ENCODE data around the gene USP2.

USP2 gene

GRCh38 chr11:119320776-119321524 lies 60.5 kb downstream of the USP2 start:
- peak; percentile 30 for DNase-seq (ENCODE audit: low read depth)

GRCh38 chr11:119320240-119320775 lies 61.2 kb downstream of the USP2 start:
- DNase-seq (ENCODE audit: low read depth) = no peak

- DNase-seq (ENCODE audit: low read depth) = no peak
These were observed 61.7 kb downstream of the USP2 start for GRCh38 chr11:119319700-119320239.

- no peak for DNase-seq (ENCODE audit: low read depth)
These were observed 62.3 kb downstream of the USP2 start for GRCh38 chr11:119319136-119319699.

- DNase-seq (ENCODE audit: low read depth) = no peak
These were observed 63.0 kb downstream of the USP2 start for GRCh38 chr11:119318240-119319135.

- no peak for DNase-seq (ENCODE audit: low read depth)
These were observed 63.8 kb downstream of the USP2 start for GRCh38 chr11:119317592-119318239.

- no peak for DNase-seq (ENCODE audit: low read depth)
These were observed 64.5 kb downstream of the USP2 start, which contains the start of gene MCAM for GRCh38 chr11:119316729-119317591. TSS of gene MCAM (minus strand) at chr11:119317130. CDS start at chr11:119317101, 29 bp downstream.

GRCh38 chr11:119316016-119316728 lies 65.3 kb downstream of the USP2 start:
- no peak for DNase-seq (ENCODE audit: low read depth)

- DNase-seq (ENCODE audit: low read depth) = no peak
These were observed 66.1 kb downstream of the USP2 start for GRCh38 chr11:119315131-119316015.

- no peak for DNase-seq (ENCODE audit: low read depth)
These were observed 66.8 kb downstream of the USP2 start for GRCh38 chr11:119314726-119315125.

GRCh38 chr11:119310682-119311052 lies 70.8 kb downstream of the USP2 start:
- DNase-seq (ENCODE audit: low read depth) = no peak

GRCh38 chr11:119309953-119310681 lies 71.4 kb downstream of the USP2 start:
- no peak for DNase-seq (ENCODE audit: low read depth)

GRCh38 chr11:119309411-119309810 lies 72.1 kb downstream of the USP2 start:
- no peak for DNase-seq (ENCODE audit: low read depth)

GRCh38 chr11:119307974-119308373 lies 73.5 kb downstream of the USP2 start:
- no peak for DNase-seq (ENCODE audit: low read depth)

- no peak for DNase-seq (ENCODE audit: low read depth)
These were observed 74.3 kb downstream of the USP2 start for GRCh38 chr11:119307219-119307618.

GRCh38 chr11:119306373-119306890 lies 75.1 kb downstream of the USP2 start:
- no peak for DNase-seq (ENCODE audit: low read depth)

GRCh38 chr11:119305556-119306372 lies 75.7 kb downstream of the USP2 start:
- DNase-seq (ENCODE audit: low read depth) = no peak
